ENCODE data around the gene CCDC73.
"Not testable (repeated sequence)": the region's sequence is repeated elsewhere in the genome, so short reads cannot be mapped to it uniquely, and the experiment has no call there.

The CCDC73 gene

DNA sequence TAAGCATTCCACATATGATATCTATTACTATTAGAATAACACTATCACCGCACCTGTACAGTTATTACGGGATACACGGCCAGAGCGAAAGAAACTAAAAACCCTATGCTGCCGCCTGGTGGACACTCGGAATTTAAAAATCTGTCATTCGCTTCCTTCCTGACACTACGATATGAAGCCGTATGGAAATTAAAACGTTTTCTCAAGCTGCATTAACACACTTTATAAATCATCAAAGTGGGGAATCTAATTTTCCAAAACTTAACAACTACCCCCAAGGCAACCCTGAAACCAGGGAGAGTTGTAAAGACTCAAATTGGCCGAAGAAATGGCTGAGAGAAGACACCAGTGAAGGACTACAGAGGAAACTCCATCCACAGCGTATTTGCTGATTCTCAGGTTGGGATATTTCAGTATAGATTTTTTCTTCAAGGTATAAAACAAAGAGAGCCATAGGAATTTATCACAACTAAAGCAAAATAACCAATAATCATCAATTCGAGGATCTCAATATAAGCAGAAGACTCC lies 1.4 kb downstream of the CCDC73 start:
- no peak for DNase-seq

DNA sequence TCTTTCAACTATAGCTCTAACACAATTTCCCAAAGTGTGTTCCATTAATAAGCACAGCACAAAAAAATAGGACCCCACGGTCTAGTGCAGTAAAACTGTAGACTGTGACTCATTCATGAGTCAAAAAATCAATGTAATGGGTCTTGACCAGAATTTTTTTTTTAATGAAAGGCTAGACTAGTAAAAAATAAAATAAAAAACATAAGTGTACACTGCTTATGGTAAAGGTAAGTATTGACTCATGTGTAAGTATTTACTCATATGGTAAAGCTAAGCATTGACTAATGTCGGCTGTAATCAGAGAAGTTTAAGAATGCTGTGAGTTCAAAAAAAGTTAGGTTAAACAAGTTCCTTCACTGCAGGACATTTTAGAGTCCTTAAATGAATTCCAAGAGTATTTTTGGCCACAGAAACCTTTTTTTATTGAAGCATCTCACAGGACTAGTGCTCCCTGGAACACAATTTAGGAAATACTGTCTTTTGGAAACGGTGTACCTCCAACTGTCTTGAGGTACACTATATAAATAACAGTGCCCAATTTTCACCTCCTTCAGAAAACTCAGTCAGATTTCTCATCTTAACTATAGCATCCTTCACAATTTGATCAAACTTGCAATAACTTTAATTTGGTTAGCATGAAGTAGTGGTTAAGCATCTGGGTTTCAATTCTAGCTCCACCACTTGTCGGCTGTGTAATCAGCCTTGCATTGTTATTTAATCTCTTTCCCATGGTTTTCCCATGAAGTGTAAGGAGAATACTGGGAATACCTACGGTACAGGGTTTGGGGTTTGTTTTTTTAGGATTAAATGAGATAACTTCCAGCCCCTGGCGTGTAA lies 2.1 kb downstream of the CCDC73 start:
- DNase-seq, result no peak

DNA sequence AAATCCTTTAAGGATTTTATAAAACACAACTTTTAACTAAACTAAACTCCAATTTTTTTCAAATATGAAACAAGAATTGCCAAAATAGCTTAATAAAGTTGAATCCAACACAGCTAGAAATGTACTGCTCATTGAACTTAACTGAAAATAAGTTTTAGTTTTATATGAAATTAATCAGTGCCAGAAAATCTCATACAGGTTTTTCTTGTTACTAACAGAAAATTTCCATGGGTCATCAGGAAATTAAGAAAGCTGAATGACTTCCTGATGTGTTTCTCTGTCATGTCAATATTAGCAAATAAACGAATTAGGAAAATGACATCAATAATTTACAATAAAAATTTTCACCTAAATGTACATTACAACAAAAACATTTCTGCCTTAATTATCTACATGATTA lies 3.5 kb downstream of the CCDC73 start:
- DNase-seq, result no peak

DNA sequence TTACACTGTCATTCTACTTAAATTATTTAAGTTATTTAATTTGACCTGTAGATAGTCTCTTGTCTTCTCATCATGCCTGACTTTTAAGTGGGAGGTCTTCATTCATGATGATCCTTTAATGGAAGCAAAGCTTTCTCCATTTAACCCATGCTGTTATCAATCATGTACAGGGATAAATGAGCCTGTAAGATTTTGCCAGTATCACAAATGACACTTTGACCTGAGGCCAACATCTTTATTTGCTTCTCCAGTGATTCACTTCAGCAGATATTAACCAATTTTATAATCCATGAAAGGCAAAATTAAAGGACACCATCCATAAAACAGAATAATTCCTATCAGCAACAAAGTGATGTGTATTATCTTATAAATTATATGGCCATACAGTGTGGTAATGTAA lies 7.7 kb downstream of the CCDC73 start:
- no peak for DNase-seq

DNA sequence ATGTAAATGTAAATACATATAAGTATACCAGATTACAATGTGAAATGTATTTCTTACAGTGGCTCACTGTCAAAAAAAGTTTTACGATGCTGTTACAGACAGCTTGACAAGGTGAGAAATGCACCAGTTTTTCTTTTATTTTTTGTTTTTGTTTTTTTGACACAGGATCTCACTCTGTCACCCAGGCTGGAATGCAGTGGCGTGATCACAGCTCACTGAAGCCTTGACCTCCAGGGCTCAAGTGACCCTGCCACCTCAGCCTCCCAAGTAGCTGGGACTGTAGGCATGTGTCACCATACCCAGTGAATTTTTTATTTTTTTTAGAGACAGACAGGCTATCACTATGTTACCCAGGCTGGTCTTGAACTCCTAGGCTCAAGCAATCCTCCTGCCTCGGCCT lies 9.2 kb downstream of the CCDC73 start:
- no peak for DNase-seq

DNA sequence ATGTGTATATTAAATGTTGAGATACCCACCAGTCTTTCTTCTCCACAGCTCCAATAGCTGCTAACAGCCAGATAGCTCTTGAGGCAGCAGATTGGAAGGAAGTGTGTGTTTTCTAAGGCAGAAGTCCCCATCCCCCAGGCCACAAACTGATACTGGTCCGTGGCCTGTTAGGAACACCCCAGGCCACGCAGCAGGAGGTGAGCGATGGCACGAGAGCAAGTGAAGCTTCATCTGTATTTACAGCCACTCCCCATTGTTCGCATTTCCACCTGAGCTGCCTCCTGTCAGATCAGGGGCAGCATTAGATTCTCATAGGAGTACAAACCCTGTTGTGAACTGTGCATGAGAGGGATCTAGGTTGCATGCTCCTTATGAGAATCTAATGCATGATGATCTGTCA lies 12.7 kb downstream of the CCDC73 start:
- DNase-seq, result no peak

DNA sequence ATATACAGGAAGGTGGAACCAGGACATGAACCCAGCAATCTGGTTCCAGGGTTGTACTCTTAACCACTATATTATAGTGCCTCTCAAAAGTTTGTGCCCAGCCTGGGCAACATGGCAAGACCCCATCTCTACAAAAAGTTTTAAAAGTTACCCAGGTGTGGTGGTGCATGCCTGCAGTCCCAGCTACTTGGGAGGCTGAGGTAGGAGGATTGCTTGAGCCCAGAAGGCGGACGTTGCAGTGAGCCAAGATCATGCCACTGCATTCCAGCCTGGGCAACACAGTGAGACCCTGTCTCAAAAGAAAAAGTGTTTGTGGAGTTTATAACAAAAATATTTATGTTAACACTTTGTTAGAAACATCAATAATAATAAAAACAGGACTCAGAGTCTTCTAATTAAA lies 13.6 kb downstream of the CCDC73 start:
- DNase-seq, result not testable (repeated sequence)

DNA sequence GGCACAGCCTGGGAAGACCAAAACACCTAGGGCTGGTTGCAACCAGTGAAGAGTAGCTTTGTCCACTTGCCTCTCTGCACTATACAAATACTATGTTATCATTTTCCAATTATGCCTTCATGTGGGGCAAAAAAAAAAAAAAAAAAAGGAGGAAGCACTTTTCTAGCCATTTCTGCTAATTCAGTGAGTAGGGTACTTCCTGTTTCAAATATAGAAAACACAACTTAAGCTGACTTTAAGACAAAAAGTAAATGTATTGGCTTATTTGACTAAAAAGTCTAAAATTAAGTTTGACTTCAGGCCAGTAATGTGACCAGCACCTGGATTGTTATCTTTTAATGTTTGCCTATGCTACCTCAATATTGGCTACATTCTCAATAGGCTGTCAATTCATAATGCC lies 15.3 kb downstream of the CCDC73 start:
- no peak for DNase-seq

DNA sequence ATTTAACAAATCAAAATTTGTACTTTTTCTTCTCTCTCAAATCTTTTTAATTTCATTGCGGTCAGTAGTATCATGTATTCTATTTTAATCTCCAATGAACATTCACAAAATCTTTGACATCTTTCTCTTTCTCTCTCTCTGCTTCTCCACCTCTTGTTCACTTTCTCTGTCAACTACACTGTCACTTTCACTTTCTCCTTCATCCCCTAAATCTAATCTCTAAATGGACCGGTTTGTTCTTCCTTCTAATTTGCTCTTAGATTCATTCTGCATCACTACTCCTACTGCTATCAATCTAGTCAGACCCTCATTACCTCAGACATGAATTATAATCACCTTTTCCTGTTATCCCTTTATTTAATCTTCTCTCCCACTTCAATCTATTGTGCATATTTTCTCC lies 18.6 kb downstream of the CCDC73 start:
- DNase-seq, result no peak

DNA sequence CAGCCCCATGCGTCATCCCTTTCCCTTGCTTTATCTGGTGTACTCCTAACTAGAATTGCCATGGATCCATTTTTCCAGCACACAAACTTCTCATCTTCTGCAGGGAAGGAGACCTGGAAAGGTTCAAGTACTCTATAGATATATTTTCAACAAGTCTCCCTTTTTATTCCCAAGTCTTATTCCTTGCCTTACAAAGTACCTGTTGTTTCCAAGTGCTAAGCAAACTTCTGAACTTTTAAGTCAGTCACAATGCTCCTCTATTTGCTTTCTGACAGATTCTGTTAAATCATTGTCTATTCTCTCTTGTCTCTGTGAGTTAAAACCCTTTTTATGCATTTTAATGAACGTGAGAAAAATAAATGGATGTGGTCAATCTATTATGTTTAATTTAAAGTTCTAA lies 20.4 kb downstream of the CCDC73 start:
- DNase-seq, result no peak

DNA sequence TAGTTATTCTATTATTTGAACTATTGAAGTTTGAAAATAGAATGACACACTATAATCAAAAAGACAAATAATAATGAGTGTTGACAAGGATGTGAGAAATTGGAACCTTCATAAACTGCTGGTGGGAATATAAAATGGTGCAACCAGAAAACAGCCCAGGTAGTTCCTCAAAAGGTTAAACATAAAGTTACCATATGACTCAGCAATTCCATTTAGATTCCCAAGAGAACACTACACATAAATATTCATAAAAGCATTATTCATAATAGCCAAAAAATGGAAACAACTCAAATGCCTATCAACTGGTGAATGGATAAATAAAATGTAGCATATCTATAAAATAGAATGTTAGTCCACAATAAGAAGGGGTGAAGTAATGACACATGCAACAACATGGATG lies 21.7 kb downstream of the CCDC73 start:
- no peak for DNase-seq

DNA sequence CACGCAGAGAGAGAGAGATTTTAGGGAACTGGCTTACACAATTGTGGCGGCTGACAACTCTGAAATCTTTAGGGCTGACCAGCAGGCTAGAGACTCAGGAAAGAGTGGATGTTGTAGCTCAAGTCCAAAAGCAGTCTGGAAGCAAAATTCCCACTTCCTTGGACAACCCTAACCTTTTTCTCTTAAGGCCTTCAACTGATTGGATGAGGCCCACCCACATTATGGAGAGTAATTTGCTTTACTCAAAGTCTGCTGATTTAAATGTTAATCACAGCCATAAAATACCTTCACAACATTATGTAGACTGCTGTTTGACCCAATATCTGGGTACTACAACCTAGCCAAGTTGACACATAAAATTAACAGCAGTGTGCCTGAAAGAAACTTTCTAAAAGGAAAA lies 32.7 kb downstream of the CCDC73 start:
- DNase-seq, result not testable (repeated sequence)

DNA sequence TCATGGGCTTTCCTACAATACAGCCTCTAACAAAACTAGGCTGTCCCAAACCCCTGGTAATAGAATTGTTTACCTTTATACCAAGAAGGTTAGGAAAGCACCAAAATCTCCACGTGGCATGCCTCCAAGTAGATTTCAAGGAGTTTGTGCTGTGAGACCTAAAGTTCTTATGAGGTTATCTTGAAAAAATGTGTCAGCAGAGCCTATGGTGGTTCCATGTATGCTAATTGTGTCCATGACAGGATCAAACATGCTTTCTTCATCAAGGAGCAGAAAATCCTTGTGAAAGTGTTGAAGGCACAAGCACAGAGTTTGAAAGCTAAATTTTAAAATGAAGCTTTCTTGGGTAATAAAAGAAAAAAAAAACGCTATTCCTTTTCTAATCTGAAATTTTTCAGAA lies 36.2 kb downstream of the CCDC73 start:
- DNase-seq, result no peak

DNA sequence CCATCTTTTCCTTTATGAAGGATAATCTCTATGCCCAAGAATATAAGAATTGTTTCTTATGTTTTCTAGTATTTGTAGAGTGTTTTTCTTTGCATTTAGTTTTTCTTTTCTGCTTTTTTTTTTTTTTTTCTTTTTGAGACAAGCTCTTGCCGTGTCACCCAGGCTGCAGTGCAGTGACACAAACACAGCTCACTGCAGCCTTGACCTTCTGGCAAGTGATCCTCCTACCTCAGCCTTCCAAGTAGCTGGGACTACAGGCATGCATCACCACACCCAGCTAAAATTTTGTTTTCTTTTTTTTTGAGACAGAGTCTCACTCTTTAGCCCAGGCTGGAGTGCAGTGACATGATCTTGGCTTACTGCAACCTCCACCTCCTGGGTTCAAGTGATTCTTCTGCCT lies 41.3 kb downstream of the CCDC73 start:
- not testable (repeated sequence) for DNase-seq

DNA sequence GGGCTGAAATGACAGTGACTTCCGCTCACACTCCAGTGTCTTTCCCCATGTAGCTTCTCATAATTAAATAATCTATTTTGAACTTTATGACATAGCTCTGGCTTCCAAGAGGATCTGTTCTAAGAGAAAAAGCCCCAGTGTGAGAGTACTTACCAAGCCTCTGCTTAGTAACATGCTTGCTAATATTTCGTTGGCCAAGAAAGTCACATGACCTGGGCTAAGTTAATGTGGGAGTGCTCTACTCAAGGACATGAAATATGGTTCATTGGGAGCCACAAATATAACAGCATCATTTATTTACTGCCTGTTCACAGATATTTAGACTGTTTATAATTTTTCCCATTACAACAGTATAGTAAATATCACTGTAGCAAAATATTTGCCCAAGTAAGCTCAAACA lies 42.5 kb downstream of the CCDC73 start:
- no peak for DNase-seq

DNA sequence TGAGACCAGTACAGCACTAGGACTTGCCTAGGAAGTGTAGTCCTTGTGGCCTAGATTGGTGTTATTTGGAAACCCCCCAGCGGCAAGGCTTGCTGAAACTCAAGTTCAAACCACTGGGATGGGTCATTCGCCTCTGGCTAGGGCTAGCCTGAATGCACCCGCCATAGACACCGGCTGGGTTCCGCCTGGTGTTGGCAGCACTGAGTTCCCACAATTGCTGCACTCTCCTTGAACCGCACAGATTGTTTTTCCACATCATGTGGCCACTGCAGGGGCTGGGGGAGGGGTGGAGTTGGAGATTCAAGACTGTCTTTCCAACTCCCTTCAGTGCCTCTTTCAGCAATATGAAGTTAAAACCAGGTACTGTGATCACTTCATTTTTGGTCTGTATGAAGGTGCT lies 43.1 kb downstream of the CCDC73 start:
- no peak for DNase-seq

DNA sequence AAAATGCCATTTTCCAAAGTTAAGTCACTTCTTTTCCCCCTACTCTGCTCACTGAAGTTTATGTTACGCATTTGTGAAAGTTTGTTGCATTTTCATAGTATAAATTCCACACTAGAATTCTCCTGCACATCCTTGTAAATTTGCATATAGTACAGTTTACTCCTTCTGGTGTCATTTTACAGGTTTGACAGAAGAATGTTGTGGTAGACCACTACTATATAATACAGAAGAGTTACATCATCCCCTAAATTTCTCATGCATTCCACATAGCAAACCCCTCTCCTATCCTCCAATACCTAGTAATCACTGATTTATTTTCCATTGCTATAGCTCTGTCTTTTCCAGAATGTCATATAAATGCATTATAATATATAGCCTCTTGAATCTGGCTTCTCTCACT lies 64.5 kb downstream of the CCDC73 start:
- DNase-seq, result no peak

DNA sequence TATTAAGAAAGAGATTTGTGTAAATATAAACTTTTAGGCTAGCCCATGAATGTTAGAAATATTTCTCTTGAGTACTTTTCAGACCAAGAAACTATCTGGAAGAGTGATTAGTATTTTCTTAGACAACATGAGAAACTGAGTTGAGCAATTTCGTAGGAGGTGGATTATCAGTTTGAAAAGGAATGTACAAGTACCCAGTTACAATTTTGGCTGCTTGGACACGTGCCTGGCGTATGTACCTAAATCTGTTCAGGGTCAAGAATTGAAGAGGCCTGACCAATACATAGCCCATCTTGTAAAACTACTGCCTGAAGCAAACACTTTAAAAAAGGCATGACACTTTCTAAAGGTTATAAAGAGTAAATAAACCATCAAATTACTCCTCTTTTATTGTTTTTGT lies 71.1 kb downstream of the CCDC73 start:
- DNase-seq, result no peak

DNA sequence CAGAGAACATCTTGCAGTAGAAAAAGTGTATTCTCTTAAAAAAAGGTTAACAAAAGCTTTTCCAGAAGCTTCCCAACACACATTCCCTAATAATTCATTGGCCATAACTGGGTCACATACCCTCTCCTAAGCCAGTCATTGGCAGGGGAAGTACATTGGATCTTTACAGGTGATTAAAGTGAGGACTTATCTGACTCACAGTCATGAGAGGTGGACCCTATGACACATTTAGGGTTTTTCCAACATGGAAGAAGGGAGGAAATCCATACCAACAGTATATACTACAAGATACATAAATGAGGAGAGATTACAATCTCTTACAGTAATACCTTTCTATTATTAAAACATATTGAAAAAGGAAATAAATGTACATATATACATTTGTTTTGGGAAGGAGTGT lies 72.2 kb downstream of the CCDC73 start:
- no peak for DNase-seq

DNA sequence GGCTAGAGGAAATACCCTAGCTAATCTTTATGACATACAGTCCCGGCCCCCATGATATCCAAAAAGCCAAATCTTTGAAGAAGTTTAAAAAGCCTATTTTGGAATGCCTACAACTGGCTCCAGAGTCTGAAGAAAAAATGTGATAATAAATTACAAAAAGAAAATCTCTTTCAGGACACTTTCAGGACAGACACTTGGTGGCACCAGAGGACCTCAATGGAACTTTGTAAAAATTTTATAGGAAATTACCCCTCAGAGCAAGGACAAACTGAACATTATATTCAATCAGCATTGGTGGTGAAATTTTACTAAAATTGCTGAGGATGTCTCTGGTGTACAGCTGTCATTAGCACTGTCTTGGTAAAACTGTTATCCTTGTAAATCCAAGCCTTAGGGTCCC lies 81.0 kb downstream of the CCDC73 start:
- DNase-seq, result no peak

DNA sequence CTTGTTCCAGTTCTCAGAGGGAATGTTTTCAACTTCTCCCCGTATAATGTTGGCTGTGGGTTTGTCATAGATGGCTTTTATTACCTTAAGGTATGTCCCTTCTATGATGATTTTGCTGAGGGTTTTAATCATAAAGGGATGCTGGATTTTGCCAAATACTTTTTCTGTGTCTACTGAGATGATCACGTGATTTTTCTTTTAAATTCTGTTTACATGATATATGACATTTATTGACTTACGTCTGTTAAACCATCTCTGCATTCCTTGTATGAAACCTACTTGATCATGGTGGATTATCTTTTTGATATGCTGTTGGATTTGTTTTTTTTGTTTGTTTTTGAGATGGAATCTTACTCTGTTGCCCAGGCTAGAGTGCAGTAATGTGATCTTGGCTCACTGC lies 85.5 kb downstream of the CCDC73 start:
- DNase-seq, result not testable (repeated sequence)

DNA sequence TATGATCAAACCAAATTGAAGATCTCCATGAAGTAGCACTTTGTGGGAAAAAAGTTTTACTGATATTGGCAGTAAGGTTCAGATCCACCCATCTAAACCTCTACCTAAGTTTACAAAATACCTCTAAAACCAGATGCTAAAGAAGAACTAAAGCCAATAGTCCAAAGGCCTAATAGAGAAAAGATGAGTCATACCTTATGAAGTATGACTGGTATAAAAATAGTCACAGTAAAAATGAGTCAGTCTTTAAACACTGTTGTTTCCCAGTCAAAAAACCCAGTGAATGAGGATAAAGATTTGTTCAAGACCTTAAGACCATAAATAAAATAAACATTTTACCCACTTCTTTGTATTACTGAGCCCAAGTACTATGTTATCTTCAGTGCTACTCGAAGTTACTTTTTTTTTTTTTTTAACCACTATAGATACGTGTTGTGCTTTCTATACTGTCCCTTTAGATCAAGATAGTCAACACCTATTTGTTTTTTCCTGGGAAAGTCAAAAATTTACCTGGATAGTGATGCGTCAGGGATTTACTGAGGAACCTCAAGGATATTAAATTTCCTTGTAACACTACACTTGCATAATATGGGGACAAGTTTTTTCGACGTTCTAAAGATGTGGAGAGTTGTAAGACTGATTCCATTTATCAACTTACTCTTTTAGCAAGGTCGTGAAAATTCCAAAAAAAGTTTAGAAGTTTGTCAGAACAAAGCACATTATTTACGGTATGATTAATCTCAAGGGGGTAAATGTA lies 87.3 kb downstream of the CCDC73 start:
- no peak for DNase-seq

DNA sequence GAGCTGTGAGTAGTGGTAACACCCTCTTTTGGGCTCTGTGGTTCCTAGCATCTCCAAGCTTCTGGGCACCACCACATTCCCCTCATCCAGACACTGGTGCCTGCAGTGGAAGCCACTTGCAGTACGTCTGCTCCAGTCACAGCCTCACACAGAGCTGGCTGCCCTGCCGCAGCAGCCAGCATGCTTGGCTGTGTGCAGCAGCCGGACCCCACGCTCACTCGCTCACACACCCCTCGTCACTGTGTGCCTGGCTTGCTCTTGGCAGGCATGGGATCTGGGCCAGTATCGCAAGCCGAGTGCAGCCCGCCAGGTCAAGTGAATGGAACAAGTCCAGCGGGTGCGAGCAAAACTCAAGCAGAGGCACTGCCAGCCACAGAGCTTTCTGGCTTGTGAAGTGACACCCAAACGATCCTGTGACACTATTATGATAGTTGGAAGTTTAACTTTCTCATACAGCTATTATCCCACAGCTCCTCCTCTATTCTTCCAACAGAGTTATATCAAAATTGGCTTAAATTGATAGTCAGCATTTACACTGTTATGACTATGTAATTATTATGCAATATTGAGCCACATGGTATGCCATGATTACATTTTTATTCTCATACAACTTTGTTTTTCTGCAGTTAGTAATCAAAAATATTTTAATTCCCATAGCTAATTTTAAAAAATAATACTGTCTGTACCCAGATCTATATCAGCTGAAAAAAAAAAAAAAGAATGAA lies 89.0 kb downstream of the CCDC73 start:
- DNase-seq, result no peak

DNA sequence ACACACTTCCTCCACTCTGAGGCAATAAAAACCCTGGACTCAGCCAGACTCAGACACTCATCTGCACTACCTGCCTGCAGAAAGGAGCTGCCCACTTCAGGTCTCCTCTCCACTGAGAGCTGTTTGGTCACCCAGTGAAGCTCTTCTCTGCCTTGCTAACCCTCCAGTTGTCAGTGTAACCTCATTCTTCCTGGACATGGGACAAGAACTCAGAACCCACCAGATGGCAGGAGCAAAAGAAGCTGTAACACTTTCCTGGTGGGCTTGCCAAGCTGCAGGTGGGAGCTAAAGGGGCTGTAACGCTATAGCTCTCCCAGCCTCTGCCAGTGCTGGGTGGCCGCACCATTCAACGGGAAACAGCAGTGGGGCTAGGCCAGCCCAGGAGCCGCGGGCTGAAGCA lies 89.7 kb downstream of the CCDC73 start:
- no peak for DNase-seq
